ENCODE data around the gene JHY.

JHY gene

GRCh38 chr11:122872046-122872445 lies 10.5 kb upstream of the JHY start:
- DNase-seq (ENCODE audit: low read depth): no peak

GRCh38 chr11:122874991-122875390 lies 7.6 kb upstream of the JHY start:
- no peak for DNase-seq (ENCODE audit: low read depth)

- no peak for DNase-seq (ENCODE audit: low read depth)
These were observed 4.8 kb upstream of the JHY start for GRCh38 chr11:122877732-122878131.

- no peak for DNase-seq (ENCODE audit: low read depth)
These were observed 2.8 kb upstream of the JHY start for GRCh38 chr11:122879785-122880184.

GRCh38 chr11:122882857-122883645 lies 492 bp downstream of the JHY start:
- DNase-seq (ENCODE audit: low read depth): peak; percentile 50

- DNase-seq (ENCODE audit: low read depth): no peak
These were observed 1.1 kb downstream of the JHY start for GRCh38 chr11:122883646-122883979.

GRCh38 chr11:122888162-122888561 lies 5.6 kb downstream of the JHY start:
- no peak for DNase-seq (ENCODE audit: low read depth)

- DNase-seq (ENCODE audit: low read depth): no peak
These were observed 10.6 kb downstream of the JHY start for GRCh38 chr11:122893131-122893530.

GRCh38 chr11:122895563-122895962 lies 13.0 kb downstream of the JHY start:
- DNase-seq (ENCODE audit: low read depth): no peak

GRCh38 chr11:122897606-122898210 lies 15.1 kb downstream of the JHY start:
- DNase-seq (ENCODE audit: low read depth): peak; percentile 40

- DNase-seq (ENCODE audit: low read depth): no peak
These were observed 16.2 kb downstream of the JHY start for GRCh38 chr11:122898799-122899198.

- DNase-seq (ENCODE audit: low read depth): no peak
These were observed 18.1 kb downstream of the JHY start for GRCh38 chr11:122900587-122901202.

- DNase-seq (ENCODE audit: low read depth): no peak
These were observed 20.4 kb downstream of the JHY start for GRCh38 chr11:122902951-122903350.

- no peak for DNase-seq (ENCODE audit: low read depth)
These were observed 28.2 kb downstream of the JHY start for GRCh38 chr11:122910775-122911174.

- peak; percentile 27 for DNase-seq (ENCODE audit: low read depth)
These were observed 34.8 kb downstream of the JHY start for GRCh38 chr11:122917311-122917710.

- DNase-seq (ENCODE audit: low read depth): no peak
These were observed 36.2 kb downstream of the JHY start for GRCh38 chr11:122918734-122919133.

- no peak for DNase-seq (ENCODE audit: low read depth)
These were observed 38.0 kb downstream of the JHY start for GRCh38 chr11:122920579-122920978.

GRCh38 chr11:122922893-122923292 lies 40.3 kb downstream of the JHY start:
- no peak for DNase-seq (ENCODE audit: low read depth)

GRCh38 chr11:122923302-122923701 lies 40.7 kb downstream of the JHY start:
- no peak for DNase-seq (ENCODE audit: low read depth)

GRCh38 chr11:122931510-122931909 lies 49.0 kb downstream of the JHY start:
- DNase-seq (ENCODE audit: low read depth): no peak

- peak; percentile 57 for DNase-seq (ENCODE audit: low read depth)
These were observed 50.9 kb downstream of the JHY start for GRCh38 chr11:122933416-122933815.

- no peak for DNase-seq (ENCODE audit: low read depth)
These were observed 55.4 kb downstream of the JHY start for GRCh38 chr11:122937983-122938382.

- DNase-seq (ENCODE audit: low read depth): no peak
These were observed 56.0 kb downstream of the JHY start for GRCh38 chr11:122938557-122938956.
